ENCODE measurements around the gene GNL3.

GNL3 gene

DNA sequence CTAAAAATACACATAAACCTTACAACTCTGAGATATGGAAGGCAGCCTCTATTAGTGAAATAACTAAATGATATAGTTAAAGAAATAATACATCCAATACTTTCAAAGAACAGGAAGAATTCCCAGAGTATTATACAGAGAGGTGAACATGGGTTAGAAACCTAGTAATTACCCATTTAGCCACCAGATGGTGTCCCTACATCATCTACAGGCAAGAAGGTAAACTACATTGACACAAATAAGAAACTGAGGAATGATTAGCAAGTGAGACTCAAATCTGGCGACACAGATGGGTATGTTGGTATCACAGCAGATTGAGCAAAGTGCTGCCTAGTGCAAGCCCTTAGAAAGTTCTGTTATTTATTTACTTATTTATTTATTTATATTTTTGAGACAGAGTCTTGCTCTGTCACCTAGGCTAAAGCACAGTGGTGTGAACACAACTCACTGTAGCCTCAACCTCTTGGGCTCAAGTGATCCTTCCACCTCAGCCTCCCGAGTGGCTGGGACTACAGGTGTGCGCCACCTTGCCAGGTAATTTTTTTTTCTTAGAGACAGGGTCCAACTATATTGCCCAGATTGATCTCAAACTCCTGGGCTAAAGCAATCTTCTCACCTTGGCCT lies 56.7 kb downstream of the GNL3 start:
- H3K27ac ChIP-seq (ENCODE audit: insufficient read depth, low read depth, low read length, poor library complexity, severe bottlenecking) = no peak overlapping the region
- peaks cover 44% of the 10 kb centered on the region for H3K36me3 ChIP-seq (ENCODE audit: control insufficient read depth, insufficient read depth, low read length)
- no peak overlapping the region for H3K4me3 ChIP-seq (ENCODE audit: insufficient read depth, low read depth, low read length)
- no peaks in the 10 kb centered on the region for H3K4me1 ChIP-seq (ENCODE audit: control insufficient read depth, insufficient read depth, low read length)
- no peaks in the 10 kb centered on the region for H3K9me3 ChIP-seq (ENCODE audit: control insufficient read depth, low read length)
- WGBS, 2 experiments = 93 to 97% methylated on average over 3 of the region's 3 CpGs
- H3K27me3 ChIP-seq (ENCODE audit: control insufficient read depth, insufficient read depth, low read length, poor library complexity, severe bottlenecking) = no peaks in the 10 kb centered on the region

DNA sequence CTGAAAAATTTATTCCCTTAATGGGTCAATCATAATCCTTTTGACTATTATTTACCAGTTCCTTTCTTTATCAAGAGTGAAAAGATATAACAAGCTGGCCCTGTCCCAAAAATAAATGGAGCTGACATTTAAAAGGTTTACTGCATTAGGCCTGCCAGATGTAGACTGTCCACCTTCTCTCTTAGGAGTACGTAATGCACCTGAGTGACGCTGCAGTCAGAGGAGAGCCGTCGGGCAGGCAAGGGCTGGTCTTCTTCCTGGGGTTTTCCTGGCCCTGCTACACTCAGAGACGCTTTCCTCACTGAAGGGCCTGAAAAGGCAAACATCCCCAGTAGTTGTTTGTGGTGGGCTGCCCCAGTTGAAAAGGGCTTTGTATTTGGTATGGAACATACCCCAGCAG lies 57.3 kb downstream of the GNL3 start:
- Histone ChIP-seq H3K4me3 (ENCODE audit: insufficient read depth, low read depth, low read length) (no peak overlapping the region), H3K27ac (ENCODE audit: insufficient read depth, low read depth, low read length, poor library complexity, severe bottlenecking) (no peak overlapping the region), H3K9me3 (ENCODE audit: control insufficient read depth, low read length) (no peaks in the 10 kb centered on the region), H3K4me1 (ENCODE audit: control insufficient read depth, insufficient read depth, low read length) (no peaks in the 10 kb centered on the region), H3K36me3 (ENCODE audit: control insufficient read depth, insufficient read depth, low read length) (peaks cover 46% of the 10 kb centered on the region), H3K27me3 (ENCODE audit: control insufficient read depth, insufficient read depth, low read length, poor library complexity, severe bottlenecking) (no peaks in the 10 kb centered on the region)
- WGBS, 2 experiments = 93 to 96% methylated on average over 5 of the region's 5 CpGs

DNA sequence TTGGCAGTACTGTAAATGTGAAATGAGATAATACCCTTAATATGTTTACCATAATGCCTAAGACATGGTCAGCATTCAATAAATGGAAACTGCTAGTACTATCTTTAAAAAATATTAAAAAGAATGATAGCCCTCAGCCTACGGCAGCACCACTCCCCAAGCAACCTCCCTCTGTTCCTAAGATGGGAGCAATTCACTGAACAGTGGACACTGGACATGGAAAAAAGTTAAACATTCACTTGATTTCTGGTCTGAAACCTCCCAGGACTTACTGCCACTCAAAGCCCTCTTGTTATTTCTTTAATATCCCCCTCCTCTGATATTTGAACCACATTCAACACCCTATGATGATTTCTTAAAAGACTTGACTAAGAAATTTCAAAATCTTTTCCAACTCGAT lies 57.9 kb downstream of the GNL3 start:
- no peak overlapping the region for H3K4me3 ChIP-seq (ENCODE audit: insufficient read depth, low read depth, low read length)
- H3K27ac ChIP-seq (ENCODE audit: insufficient read depth, low read depth, low read length, poor library complexity, severe bottlenecking) = no peak overlapping the region
- H3K4me1 ChIP-seq (ENCODE audit: control insufficient read depth, insufficient read depth, low read length) = no peaks in the 10 kb centered on the region
- H3K36me3 ChIP-seq (ENCODE audit: control insufficient read depth, insufficient read depth, low read length) = peaks cover 49% of the 10 kb centered on the region
- no peaks in the 10 kb centered on the region for H3K9me3 ChIP-seq (ENCODE audit: control insufficient read depth, low read length)
- no peaks in the 10 kb centered on the region for H3K27me3 ChIP-seq (ENCODE audit: control insufficient read depth, insufficient read depth, low read length, poor library complexity, severe bottlenecking)
- 93 to 96% methylated on average over 2 of the region's 2 CpGs for WGBS, 2 experiments

Data from ectodermal cell (in vitro differentiated cells).